Neural progenitor cell (in vitro differentiated cells): ENCODE measurements around the gene AQR.

Experiments
- EZH2 ChIP-seq: fragments of 200-600 bp; sonication (generic); IDR thresholded peaks from 2 replicates; pipeline ENCODE4 v1.6.1; 2017; ENCODE audit warnings: antibody characterized with exemption, mild to moderate bottlenecking, moderate library complexity
- TF ChIP-seq, protein P1 (sequence below): fragments of 200-600 bp; sonication (generic); IDR thresholded peaks from 2 replicates; pipeline ENCODE4 v1.5.1; 2017; ENCODE audit warnings: antibody characterized with exemption, mild to moderate bottlenecking

DNA sequence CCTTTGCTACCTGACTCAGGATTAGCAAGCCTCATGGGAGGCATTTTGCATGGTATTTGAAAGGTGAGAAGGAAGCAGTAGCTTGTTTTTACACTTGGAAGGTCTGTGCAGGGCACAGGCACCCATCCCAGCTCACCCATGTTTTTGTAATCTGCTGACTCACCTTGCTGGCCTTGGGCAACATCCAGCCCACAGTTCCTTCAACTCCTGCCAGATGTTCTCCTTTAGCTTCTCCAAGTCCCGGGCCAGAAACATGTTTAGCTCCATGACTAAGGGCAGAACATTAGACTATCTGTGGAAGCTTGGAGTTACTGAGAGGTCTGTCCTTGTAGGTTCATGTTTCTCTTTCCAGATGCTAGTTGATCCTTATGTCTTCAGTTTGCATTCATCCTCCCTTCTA lies 31.0 kb upstream of the AQR start:
- no peak for TF ChIP-seq EZH2
- TF ChIP-seq, protein P1, sequence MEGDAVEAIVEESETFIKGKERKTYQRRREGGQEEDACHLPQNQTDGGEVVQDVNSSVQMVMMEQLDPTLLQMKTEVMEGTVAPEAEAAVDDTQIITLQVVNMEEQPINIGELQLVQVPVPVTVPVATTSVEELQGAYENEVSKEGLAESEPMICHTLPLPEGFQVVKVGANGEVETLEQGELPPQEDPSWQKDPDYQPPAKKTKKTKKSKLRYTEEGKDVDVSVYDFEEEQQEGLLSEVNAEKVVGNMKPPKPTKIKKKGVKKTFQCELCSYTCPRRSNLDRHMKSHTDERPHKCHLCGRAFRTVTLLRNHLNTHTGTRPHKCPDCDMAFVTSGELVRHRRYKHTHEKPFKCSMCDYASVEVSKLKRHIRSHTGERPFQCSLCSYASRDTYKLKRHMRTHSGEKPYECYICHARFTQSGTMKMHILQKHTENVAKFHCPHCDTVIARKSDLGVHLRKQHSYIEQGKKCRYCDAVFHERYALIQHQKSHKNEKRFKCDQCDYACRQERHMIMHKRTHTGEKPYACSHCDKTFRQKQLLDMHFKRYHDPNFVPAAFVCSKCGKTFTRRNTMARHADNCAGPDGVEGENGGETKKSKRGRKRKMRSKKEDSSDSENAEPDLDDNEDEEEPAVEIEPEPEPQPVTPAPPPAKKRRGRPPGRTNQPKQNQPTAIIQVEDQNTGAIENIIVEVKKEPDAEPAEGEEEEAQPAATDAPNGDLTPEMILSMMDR: no peak
